HEK293T (cell line): Measurements from ENCODE around the gene OR1M1.

Experiments
- ARNT ChIP-seq: fragments of 450-650 bp; IDR thresholded peaks from 2 replicates; pipeline ENCODE4 v1.6.1; 2017; ENCODE audit warnings: mild to moderate bottlenecking
- BHLHE40 ChIP-seq: fragments of 450-650 bp; IDR thresholded peaks from 2 replicates; pipeline ENCODE4 v1.6.1; 2016; ENCODE audit warnings: mild to moderate bottlenecking, moderate library complexity, borderline replicate concordance
- CTBP1 ChIP-seq: fragments of 450-650 bp; IDR thresholded peaks from 2 replicates; pipeline ENCODE4 v1.6.1; 2016; ENCODE audit warnings: borderline replicate concordance

DNA sequence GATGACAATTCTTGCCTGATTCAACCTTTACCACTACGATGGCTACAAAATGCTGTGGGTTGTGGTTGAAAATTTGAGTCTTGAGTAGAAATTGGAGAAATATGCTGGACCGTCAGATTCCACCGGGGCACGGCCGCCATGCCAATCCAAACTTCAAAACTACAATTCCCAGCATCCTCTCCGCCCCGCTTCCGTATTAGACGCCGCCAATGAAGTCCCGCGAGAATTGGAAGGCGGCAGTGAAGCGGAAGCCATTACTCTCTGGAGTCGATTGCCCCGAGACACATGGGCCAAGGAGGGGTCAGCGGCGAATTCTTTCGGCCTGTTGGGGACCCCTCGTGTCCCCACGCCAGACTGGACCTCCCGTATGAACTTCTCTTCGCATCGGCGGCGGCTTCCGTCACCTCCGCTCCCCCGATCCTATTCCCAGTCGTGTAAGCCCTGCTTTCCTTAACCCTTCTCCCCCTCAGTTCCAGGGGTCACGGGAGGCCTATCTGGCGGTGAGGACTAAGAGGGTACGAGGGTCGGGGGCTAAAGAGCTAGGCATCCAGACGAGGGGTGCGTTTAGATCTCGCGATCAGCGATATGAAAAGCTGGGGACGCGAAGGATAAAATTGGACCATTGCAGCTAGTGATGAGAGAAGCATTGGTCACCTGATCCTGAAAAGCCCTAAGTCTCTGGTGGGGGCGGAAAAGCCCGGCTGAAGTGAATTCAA, 53.5 kb downstream of the OR1M1 start, which contains the start of gene ZNF317:
- no peak for TF ChIP-seq ARNT
- TF ChIP-seq BHLHE40: no peak
- TF ChIP-seq CTBP1: no peak
